IMR-90 (cell line): Measurements from ENCODE around the gene PPP1R1C. TPM values are rescaled to one million over a fixed set of nuclear protein-coding genes. Genes with fewer than 3 reads are reported as not detected.

Experiments
- ATAC-seq: fragments of 200-7000 bp; cut with Tn5 transposase; 2 replicates; pipeline ENCODE4 v1.9.1; 2020; ENCODE audit warnings: low read depth, mild to moderate bottlenecking, moderate library complexity
- BruUV-seq: library from RNA; stranded (reverse); fragments of 400-500 nt; replicated peaks from 2 replicates; lab custom pipeline; 2021; lab: Mats Ljungman, UMichigan
- CTCF ChIA-PET: fragments of 300-600 bp; formaldehyde crosslinking; extraction: SDS; loops from one replicate; lab custom pipeline; 2021; ENCODE audit warnings: antibody characterized with exemption; lab: Yijun Ruan, JAX
- POLR2A ChIA-PET: fragments of 300-600 bp; sonication (Branson Sonifier 250); formaldehyde crosslinking; loops from one replicate; lab custom pipeline; 2022; ENCODE audit warnings: antibody characterized with exemption; ENCODE audit not compliant: unreplicated experiment; lab: Charles Lee
- DNase-seq: peaks from one replicate; pipeline ENCODE4 v3.0.0; 2013
- H2AFZ ChIP-seq: replicated peaks from 2 replicates; pipeline ENCODE3; 2013; ENCODE audit warnings: low read length, mild to moderate bottlenecking; ENCODE audit not compliant: poor library complexity
- H2AK5ac ChIP-seq: 2 replicates; pipeline ENCODE4 v1.6.1; 2013; ENCODE audit warnings: low read depth, low read length, inconsistent platforms
- H2AK9ac ChIP-seq: replicated peaks from 2 replicates; pipeline ENCODE3; 2013; ENCODE audit warnings: mild to moderate bottlenecking, low read depth, low read length, moderate library complexity; ENCODE audit not compliant: poor library complexity
- H2BK120ac ChIP-seq: 2 replicates; pipeline ENCODE4 v1.6.1; 2013; ENCODE audit warnings: low read depth, low read length, inconsistent platforms
- H2BK15ac ChIP-seq: 3 replicates; pipeline ENCODE4 v1.6.1; 2013; ENCODE audit warnings: low read depth, low read length, inconsistent platforms
- H2BK20ac ChIP-seq: 2 replicates; pipeline ENCODE4 v1.6.1; 2013; ENCODE audit warnings: low read depth, mild to moderate bottlenecking, inconsistent platforms, low read length, moderate library complexity
- H2BK5ac ChIP-seq: 2 replicates; pipeline ENCODE4 v1.6.1; 2013; ENCODE audit warnings: mild to moderate bottlenecking, low read depth, low read length, inconsistent platforms; ENCODE audit not compliant: poor library complexity, severe bottlenecking
- H3K14ac ChIP-seq: replicated peaks from 2 replicates; pipeline ENCODE4 v1.6.1; 2013; ENCODE audit warnings: low read depth, low read length, inconsistent platforms
- H3K18ac ChIP-seq: 2 replicates; pipeline ENCODE4 v1.6.1; 2013; ENCODE audit warnings: low read depth, low read length, control low read depth
- H3K23ac ChIP-seq: 2 replicates; pipeline ENCODE4 v1.6.1; 2013; ENCODE audit warnings: low read depth, low read length, inconsistent platforms
- H3K27ac ChIP-seq: 2 replicates; pipeline ENCODE4 v1.5.1; 2013; ENCODE audit warnings: mild to moderate bottlenecking, control low read depth, low read length; ENCODE audit not compliant: insufficient read depth
- H3K27me3 ChIP-seq: 2 replicates; pipeline ENCODE4 v1.6.1; 2013; ENCODE audit warnings: low read length; ENCODE audit not compliant: control insufficient read depth, insufficient read depth
- H3K36me3 ChIP-seq: 2 replicates; pipeline ENCODE4 v1.6.1; 2013; ENCODE audit warnings: low read length, mixed read lengths; ENCODE audit not compliant: control insufficient read depth, insufficient read depth
- H3K4ac ChIP-seq: 2 replicates; pipeline ENCODE4 v1.6.1; 2013; ENCODE audit warnings: low read depth, low read length, inconsistent platforms
- H3K4me1 ChIP-seq: 2 replicates; pipeline ENCODE4 v1.6.1; 2013; ENCODE audit warnings: low read length, mixed read lengths; ENCODE audit not compliant: control insufficient read depth, insufficient read depth
- H3K4me2 ChIP-seq: 2 replicates; pipeline ENCODE4 v1.6.1; 2013; ENCODE audit warnings: low read depth, mild to moderate bottlenecking, control low read depth, low read length, moderate library complexity
- H3K4me3 ChIP-seq: 2 replicates; pipeline ENCODE4 v1.5.1; 2013; ENCODE audit warnings: low read depth, mild to moderate bottlenecking, control low read depth, low read length, moderate library complexity; ENCODE audit not compliant: insufficient read depth
- H3K56ac ChIP-seq: 2 replicates; pipeline ENCODE4 v1.6.1; 2013; ENCODE audit warnings: low read length, inconsistent platforms; ENCODE audit not compliant: insufficient read depth; ENCODE audit errors: extremely low read depth
- H3K79me1 ChIP-seq, 2 experiments: 2 replicates each; pipeline ENCODE4 v1.6.1; 2013; ENCODE audit warnings: low read length in 2 of 2, inconsistent platforms in 1 of 2, low read depth in 1 of 2
- H3K9ac ChIP-seq: 2 replicates; pipeline ENCODE4 v1.6.1; 2013; ENCODE audit warnings: low read depth, low read length, control low read depth
- H3K9me1 ChIP-seq: 2 replicates; pipeline ENCODE4 v1.6.1; 2013; ENCODE audit warnings: low read length, inconsistent platforms; ENCODE audit not compliant: insufficient read depth
- H3K9me3 ChIP-seq: 2 replicates; pipeline ENCODE4 v1.6.1; 2013; ENCODE audit warnings: low read length; ENCODE audit not compliant: control insufficient read depth, insufficient read depth
- H4K20me1 ChIP-seq: 2 replicates; pipeline ENCODE4 v1.6.1; 2013; ENCODE audit warnings: low read length, inconsistent platforms; ENCODE audit not compliant: insufficient read depth
- H4K5ac ChIP-seq: 2 replicates; pipeline ENCODE4 v1.6.1; 2013; ENCODE audit warnings: mild to moderate bottlenecking, low read depth, low read length, control low read depth
- H4K8ac ChIP-seq, 2 experiments: 2 replicates each; pipeline ENCODE4 v1.6.1; 2013; ENCODE audit warnings: low read depth in 2 of 2, low read length in 2 of 2, control low read depth in 1 of 2, inconsistent platforms in 1 of 2
- H4K91ac ChIP-seq: 2 replicates; pipeline ENCODE4 v1.6.1; 2013; ENCODE audit warnings: low read depth, low read length, inconsistent platforms; ENCODE audit not compliant: insufficient read depth
- BHLHE40 ChIP-seq: fragments of 150-350 bp; IDR thresholded peaks from 2 replicates; pipeline ENCODE4 v1.6.1; 2016; ENCODE audit warnings: mild to moderate bottlenecking, low read depth, low read length
- CEBPB ChIP-seq: IDR thresholded peaks from 2 replicates; pipeline ENCODE4 v1.6.1; 2012; ENCODE audit warnings: low read depth, low read length, improper control_type of control experiment
- CHD1 ChIP-seq: IDR thresholded peaks from 2 replicates; pipeline ENCODE4 v1.6.1; 2012; ENCODE audit warnings: low read depth, low read length, improper control_type of control experiment
- FOS ChIP-seq: fragments of 150-350 bp; IDR thresholded peaks from 2 replicates; pipeline ENCODE4 v1.6.1; 2016; ENCODE audit warnings: low read depth, low read length
- MAFK ChIP-seq: IDR thresholded peaks from 2 replicates; pipeline ENCODE4 v1.6.1; 2012; ENCODE audit warnings: low read depth, low read length, improper control_type of control experiment
- MAZ ChIP-seq: IDR thresholded peaks from 2 replicates; pipeline ENCODE4 v1.6.1; 2012; ENCODE audit warnings: low read depth, mild to moderate bottlenecking, low read length, improper control_type of control experiment, moderate library complexity, borderline replicate concordance
- MXI1 ChIP-seq: IDR thresholded peaks from 2 replicates; pipeline ENCODE4 v1.6.1; 2012; ENCODE audit warnings: low read depth, mild to moderate bottlenecking, low read length, moderate library complexity, borderline replicate concordance
- NFE2L2 ChIP-seq: fragments of 150-350 bp; IDR thresholded peaks from 2 replicates; pipeline ENCODE4 v1.6.1; 2016; ENCODE audit warnings: low read depth, mild to moderate bottlenecking, low read length
- POLR2A ChIP-seq: IDR thresholded peaks from 2 replicates; pipeline ENCODE4 v1.6.1; 2012; ENCODE audit warnings: mild to moderate bottlenecking, low read depth, low read length
- RAD21 ChIP-seq: IDR thresholded peaks from 2 replicates; pipeline ENCODE4 v1.6.1; 2012; ENCODE audit warnings: low read length, improper control_type of control experiment
- RCOR1 ChIP-seq: IDR thresholded peaks from 2 replicates; pipeline ENCODE4 v1.6.1; 2012; ENCODE audit warnings: mild to moderate bottlenecking, low read length, improper control_type of control experiment; ENCODE audit not compliant: insufficient replicate concordance
- RFX5 ChIP-seq: IDR thresholded peaks from 2 replicates; pipeline ENCODE4 v1.8.0; 2012; ENCODE audit warnings: low read depth, mild to moderate bottlenecking, low read length, moderate library complexity
- SMC3 ChIP-seq: fragments of 150-350 bp; IDR thresholded peaks from 2 replicates; pipeline ENCODE4 v1.6.1; 2016; ENCODE audit warnings: low read depth, mild to moderate bottlenecking, antibody characterized with exemption, low read length, moderate library complexity
- WGBS, 2 experiments: methylation state at CpG; one replicate each; pipeline versions ENCODE4 v1.1.5 to v1.1.7; 2013; ENCODE audit warnings: missing lambda C conversion rate in 2 of 2; ENCODE audit not compliant: insufficient read length in 1 of 2; ENCODE audit errors: extremely low coverage in 2 of 2; 5-methylcytosine and 5-hydroxymethylcytosine counted together
- dilution Hi-C: fragments of 300-500 bp; cut with HindIII; formaldehyde crosslinking; loops from one replicate; pipeline ENCODE4 v1.14.3; 2018; ENCODE audit warnings: low sequenced_read_pairs; ENCODE audit not compliant: unreplicated experiment
- in situ Hi-C: fragments of 300-500 bp; cut with MboI; formaldehyde crosslinking; loops from 3 replicates; pipeline ENCODE4 v1.14.3; 2019; ENCODE audit warnings: low sequenced_read_pairs, inconsistent platforms, mixed read lengths
- intact Hi-C: fragments of 100-400 bp; cut with micrococcal nuclease; formaldehyde crosslinking; loops from 2 replicates; pipeline ENCODE4 v1.10.0; 2022
- polyA plus RNA-seq, 3 experiments: library from polyadenylated mRNA; depleted of rRNA; stranded (reverse); fragments of >200 nt; gene quantifications; 2 replicates each; pipeline ENCODE4 v1.2.3, GENCODE V29; 2012; ENCODE audit warnings: low replicate concordance in 1 of 3
- total RNA-seq: library from RNA; depleted of rRNA; stranded (reverse); fragments of >200 nt; gene quantifications from 2 replicates; pipeline ENCODE4 v1.2.3, GENCODE V29; 2012
- TF ChIP-seq, protein P1 (sequence below): fragments of 150-350 bp; IDR thresholded peaks from 2 replicates; pipeline ENCODE4 v1.6.1; 2017; ENCODE audit warnings: mild to moderate bottlenecking, antibody characterized with exemption, low read length, low read depth
- TF ChIP-seq, protein P2 (sequence below): conservative IDR thresholded peaks from 2 replicates; pipeline ENCODE4 v1.5.1; 2012; ENCODE audit warnings: mild to moderate bottlenecking, low read depth, low read length, improper control_type of control experiment

PPP1R1C gene
- total and polyA plus RNA-seq, 2 of the 4 experiments (the other 2 are of a cell fraction), result 0.10 to 0.36 TPM

DNA sequence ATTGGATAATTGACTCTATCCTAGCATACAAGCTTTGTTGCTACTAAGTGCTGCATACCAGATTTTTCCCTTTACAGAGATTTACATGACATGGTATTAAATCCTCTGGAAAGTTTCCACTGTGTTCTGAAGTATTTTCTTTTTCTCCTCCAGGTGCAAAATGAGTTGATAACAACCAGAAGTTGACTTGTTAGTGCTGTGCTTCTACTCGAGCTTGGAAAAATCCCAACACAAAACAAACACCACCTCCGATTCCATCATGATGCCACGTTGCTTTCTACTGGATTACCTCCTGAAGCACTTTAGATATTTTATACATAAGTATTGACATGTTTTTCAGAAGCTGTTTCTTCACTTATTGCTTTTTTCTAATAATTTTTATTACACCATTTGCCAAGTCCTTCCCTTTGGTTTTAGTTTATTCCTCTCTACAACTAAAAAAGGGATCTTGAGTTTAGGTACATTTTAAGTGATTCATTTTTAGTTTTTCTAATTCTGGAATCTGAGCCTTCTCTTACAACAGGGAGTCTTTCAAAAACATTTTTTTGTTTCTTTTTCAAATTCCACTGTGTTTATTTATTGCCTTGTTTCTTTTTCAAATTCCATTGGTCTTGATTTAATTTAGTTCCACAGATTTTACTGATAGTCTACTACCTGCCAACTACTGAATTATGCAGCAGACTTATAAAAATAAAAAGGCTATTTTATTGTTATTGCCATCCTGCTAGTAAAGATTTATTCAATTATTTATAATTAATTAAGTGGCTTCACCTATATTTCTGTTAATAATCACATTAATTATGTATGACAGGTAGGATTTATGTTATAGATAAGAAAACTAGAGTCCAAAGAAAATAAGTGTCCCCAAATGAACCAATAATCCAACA lies 143.4 kb downstream of the PPP1R1C start:
- no peak overlapping the region; the same call in 1 of the 2 replicates for H3K23ac ChIP-seq
- no peak overlapping the region for H3K4me2 ChIP-seq
- no peaks in the 10 kb centered on the region for H3K27me3 ChIP-seq
- CTCF ChIA-PET, result no interaction called here
- no peak overlapping the region for H2AFZ ChIP-seq
- H3K14ac ChIP-seq, result no peak overlapping the region
- H2AK9ac ChIP-seq, result no peak overlapping the region
- no peak overlapping the region for H3K9ac ChIP-seq
- H4K5ac ChIP-seq, result no peak overlapping the region
- no peaks in the 10 kb centered on the region for H3K9me3 ChIP-seq
- peak; percentile 46 for ATAC-seq
- POLR2A ChIA-PET, result no interaction called here
- H2BK15ac ChIP-seq, result no peak overlapping the region
- no peak overlapping the region for H3K27ac ChIP-seq
- no TSS peak for BruUV-seq
- intact Hi-C loops, result loop anchor here (5.0 kb wide), 1 partner anchor 42 kb away; no protein-coding TSS in a partner anchor
- WGBS, 2 experiments, result no CpG with 5 or more reads among the region's 3 CpGs
- 0 out of 2 replicates have a peak, but pooled peaks cover 3% of the 10 kb centered on the region for H3K9me1 ChIP-seq
- no peak for DNase-seq
- no peak overlapping the region for H2AK5ac ChIP-seq
- H3K36me3 ChIP-seq, result no peaks in the 10 kb centered on the region
- dilution Hi-C loops, result no loop called here
- H3K4ac ChIP-seq, result no peak overlapping the region
- H4K8ac ChIP-seq, result no peak overlapping the region
- H3K4me3 ChIP-seq, result no peak overlapping the region
- peaks cover 10% of the 10 kb centered on the region for H3K4me1 ChIP-seq
- H2BK5ac ChIP-seq, result no peak overlapping the region
- no peak overlapping the region for H4K91ac ChIP-seq
- in situ Hi-C loops, result loop anchor here (25.0 kb wide), 1 partner anchor 542 kb away; no protein-coding TSS in a partner anchor
- peak overlapping the region; percentile 47; the same call in 1 of the 2 replicates for H3K18ac ChIP-seq
- H4K20me1 ChIP-seq, result no peaks in the 10 kb centered on the region
- 0 out of 2 replicates have a peak overlapping the region, but pooled peaks have one; percentile 54 for H2BK20ac ChIP-seq
- no peaks in the 10 kb centered on the region for H3K79me1 ChIP-seq
- H2BK120ac ChIP-seq, result peak overlapping the region; percentile 48
- no peak overlapping the region for H3K56ac ChIP-seq
- TF ChIP-seq CEBPB (no peak), NFE2L2 (no peak), MAFK (no peak), FOS (no peak), CHD1 (no peak), MAZ (no peak), POLR2A (no peak), RFX5 (no peak), BHLHE40 (no peak), RCOR1 (no peak), MXI1 (no peak), RAD21 (no peak), SMC3 (no peak)
- TF ChIP-seq, protein P1, sequence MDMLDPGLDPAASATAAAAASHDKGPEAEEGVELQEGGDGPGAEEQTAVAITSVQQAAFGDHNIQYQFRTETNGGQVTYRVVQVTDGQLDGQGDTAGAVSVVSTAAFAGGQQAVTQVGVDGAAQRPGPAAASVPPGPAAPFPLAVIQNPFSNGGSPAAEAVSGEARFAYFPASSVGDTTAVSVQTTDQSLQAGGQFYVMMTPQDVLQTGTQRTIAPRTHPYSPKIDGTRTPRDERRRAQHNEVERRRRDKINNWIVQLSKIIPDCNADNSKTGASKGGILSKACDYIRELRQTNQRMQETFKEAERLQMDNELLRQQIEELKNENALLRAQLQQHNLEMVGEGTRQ, result no peak
- TF ChIP-seq, protein P2, sequence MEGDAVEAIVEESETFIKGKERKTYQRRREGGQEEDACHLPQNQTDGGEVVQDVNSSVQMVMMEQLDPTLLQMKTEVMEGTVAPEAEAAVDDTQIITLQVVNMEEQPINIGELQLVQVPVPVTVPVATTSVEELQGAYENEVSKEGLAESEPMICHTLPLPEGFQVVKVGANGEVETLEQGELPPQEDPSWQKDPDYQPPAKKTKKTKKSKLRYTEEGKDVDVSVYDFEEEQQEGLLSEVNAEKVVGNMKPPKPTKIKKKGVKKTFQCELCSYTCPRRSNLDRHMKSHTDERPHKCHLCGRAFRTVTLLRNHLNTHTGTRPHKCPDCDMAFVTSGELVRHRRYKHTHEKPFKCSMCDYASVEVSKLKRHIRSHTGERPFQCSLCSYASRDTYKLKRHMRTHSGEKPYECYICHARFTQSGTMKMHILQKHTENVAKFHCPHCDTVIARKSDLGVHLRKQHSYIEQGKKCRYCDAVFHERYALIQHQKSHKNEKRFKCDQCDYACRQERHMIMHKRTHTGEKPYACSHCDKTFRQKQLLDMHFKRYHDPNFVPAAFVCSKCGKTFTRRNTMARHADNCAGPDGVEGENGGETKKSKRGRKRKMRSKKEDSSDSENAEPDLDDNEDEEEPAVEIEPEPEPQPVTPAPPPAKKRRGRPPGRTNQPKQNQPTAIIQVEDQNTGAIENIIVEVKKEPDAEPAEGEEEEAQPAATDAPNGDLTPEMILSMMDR, result no peak
